Lung (tissue), 12 donors: Measurements from ENCODE around the gene SCAMP3. TPM values are rescaled to one million over a fixed set of nuclear protein-coding genes. Genes with fewer than 3 reads are reported as not detected.
"Not testable (repeated sequence)": the region's sequence is repeated elsewhere in the genome, so short reads cannot be mapped to it uniquely, and the experiment has no call there.

Source experiments
- ATAC-seq: fragments of 200-7000 bp; cut with Tn5 transposase; one replicate; pipeline ENCODE4 v1.9.1; 2020; ENCODE audit warnings: moderate number of reproducible peaks; ENCODE audit not compliant: insufficient read depth, low FRiP score
- DNase-seq, 3 donors: peaks; one replicate each; pipeline ENCODE4 v3.0.0-alpha.2; 2013 to 2017
- H3K27ac ChIP-seq, 2 donors: one replicate each; pipeline ENCODE4 v1.5.1; 2013; ENCODE audit warnings: mild to moderate bottlenecking in 2 of 2, moderate library complexity in 2 of 2, control low read depth in 1 of 2, inconsistent platforms in 1 of 2, low read depth in 1 of 2, low read length in 1 of 2
- H3K27me3 ChIP-seq, 3 donors: one replicate each; pipeline ENCODE4 v1.5.1; 2013; ENCODE audit warnings: low read length in 2 of 3; ENCODE audit not compliant: control insufficient read depth in 3 of 3, insufficient read depth in 3 of 3
- H3K36me3 ChIP-seq, 4 donors: one replicate each; pipeline ENCODE4 v1.5.1; 2013; ENCODE audit warnings: low read length in 4 of 4, mild to moderate bottlenecking in 1 of 4, moderate library complexity in 1 of 4; ENCODE audit not compliant: control insufficient read depth in 4 of 4, insufficient read depth in 4 of 4
- H3K4me1 ChIP-seq, 5 donors: one replicate each; pipeline ENCODE4 v1.5.1; 2013; ENCODE audit warnings: low read length in 5 of 5, mild to moderate bottlenecking in 2 of 5, moderate library complexity in 1 of 5; ENCODE audit not compliant: control insufficient read depth in 5 of 5, insufficient read depth in 5 of 5
- H3K4me3 ChIP-seq: one replicate; pipeline ENCODE4 v1.5.1; 2013; ENCODE audit warnings: mild to moderate bottlenecking, control low read depth, moderate library complexity
- H3K9ac ChIP-seq, 2 donors: one replicate each; pipeline ENCODE4 v1.5.1; 2013; ENCODE audit warnings: low read length in 2 of 2, control low read depth in 1 of 2; ENCODE audit not compliant: insufficient read depth in 1 of 2
- H3K9me3 ChIP-seq, 4 donors: one replicate each; pipeline ENCODE4 v1.5.1; 2013; ENCODE audit warnings: low read length in 3 of 4, mild to moderate bottlenecking in 1 of 4, moderate library complexity in 1 of 4; ENCODE audit not compliant: control insufficient read depth in 4 of 4, insufficient read depth in 3 of 4
- CTCF ChIP-seq: IDR thresholded peaks from 2 replicates; pipeline ENCODE4 v1.5.1; 2012; ENCODE audit warnings: mild to moderate bottlenecking; ENCODE audit errors: control extremely low read depth, extremely low read depth
- WGBS, 2 donors: extraction: QIAGEN DNeasy Blood & Tissue Kit; methylation state at CpG; one replicate each; pipeline ENCODE4 v1.1.7; 2013; 5-methylcytosine and 5-hydroxymethylcytosine counted together
- polyA plus RNA-seq, 2 donors: library from polyadenylated mRNA; stranded (reverse); fragments of 200-250 nt; gene quantifications; one replicate each; pipeline ENCODE4 v1.2.1, GENCODE V29; 2013
- total RNA-seq, 2 donors: library from RNA; depleted of rRNA in 1 of 2; stranded (reverse); fragments of >200 nt in 1 of 2; gene quantifications; one replicate each; pipeline ENCODE4 v1.2.1, GENCODE V29; 2014 to 2021
- donor health status: control.
- donor health status: control.
- donor health status: Bipolar disorder and iron deficiency.
- donor health status: healthy.
- donor health status: DM: yes; HTN: yes; CAD: no.

The SCAMP3 gene
- total and polyA plus RNA-seq, 4 donors = 29.9 to 90.3 (median 69.8) TPM

GRCh38 chr1:155226188-155226909 lies 35.8 kb downstream of the SCAMP3 start:
- DNase-seq (peak; percentile 77 to 79 (median 79)), ATAC-seq (peak; percentile 36)
- Histone ChIP-seq H3K4me1 (peaks cover 0 to 14% (median 7%) of the 10 kb centered on the region in 5 donors), H3K9me3 (no peaks in the 10 kb centered on the region), H3K36me3 (no peaks in the 10 kb centered on the region), H3K27ac (peak overlapping the region; percentile 86 to 94), H3K27me3 (no peaks in the 10 kb centered on the region), H3K4me3 (peak overlapping the region; percentile 60), H3K9ac (peak overlapping the region; percentile 18 to 84)
- peak; percentile 52 for TF ChIP-seq CTCF
- WGBS, 2 donors = 1% methylated on average over 7 of the region's 7 CpGs

GRCh38 chr1:155225404-155225759 lies 36.8 kb downstream of the SCAMP3 start:
- Histone ChIP-seq H3K27ac (peak overlapping the region in 1 of 2 donors; percentile 52), H3K4me1 (peaks cover 0 to 14% (median 7%) of the 10 kb centered on the region in 5 donors)
- not testable (repeated sequence) for DNase-seq, H3K9ac ChIP-seq, ATAC-seq, H3K27me3 ChIP-seq, H3K9me3 ChIP-seq, H3K4me3 ChIP-seq, H3K36me3 ChIP-seq
- WGBS, 2 donors = 94 to 96% methylated on average over 8 of the region's 8 CpGs

- Histone ChIP-seq H3K9me3 (no peaks in the 10 kb centered on the region), H3K4me3 (no peak overlapping the region), H3K27me3 (no peaks in the 10 kb centered on the region), H3K4me1 (peaks cover 1 to 11% (median 5%) of the 10 kb centered on the region in 5 donors), H3K27ac (no peak overlapping the region), H3K36me3 (no peaks in the 10 kb centered on the region), H3K9ac (no peak overlapping the region)
- WGBS, 2 donors = 48 to 70% methylated on average over 7 of the region's 7 CpGs
- TF ChIP-seq CTCF = no peak
- no peak for ATAC-seq
- no peak for DNase-seq
Measured at GRCh38 chr1:155223047-155223446, 39.1 kb downstream of the SCAMP3 start.

- not testable (repeated sequence) for H3K4me1 ChIP-seq, H3K36me3 ChIP-seq, DNase-seq, H3K4me3 ChIP-seq, H3K27me3 ChIP-seq, H3K9me3 ChIP-seq, H3K9ac ChIP-seq, ATAC-seq, H3K27ac ChIP-seq
- WGBS, 2 donors = 63 to 85% methylated on average over 10 of the region's 10 CpGs
Measured at GRCh38 chr1:155220211-155220965, 41.8 kb downstream of the SCAMP3 start.
